PC-3 (cell line): ENCODE measurements around the gene C1orf94.

ENCODE experiments used
- EZH2 ChIP-seq: fragments of 300-600 bp; sonication (generic); IDR thresholded peaks from one replicate; pipeline ENCODE4 v1.6.1; 2017; ENCODE audit warnings: antibody characterized with exemption, mild to moderate bottlenecking, low read length; ENCODE audit not compliant: unreplicated experiment
- EZH2phosphoT487 ChIP-seq: fragments of 300-600 bp; sonication (generic); IDR thresholded peaks from 2 replicates; pipeline ENCODE4 v1.6.1; 2018; ENCODE audit warnings: mild to moderate bottlenecking, antibody characterized with exemption, low read length, borderline replicate concordance
- TF ChIP-seq, protein P1 (sequence below): fragments of 300-600 bp; sonication (generic); conservative IDR thresholded peaks from 2 replicates; pipeline ENCODE4 v1.5.1; 2017; ENCODE audit warnings: antibody characterized with exemption, low read depth, mild to moderate bottlenecking, low read length

- TF ChIP-seq, protein P1, sequence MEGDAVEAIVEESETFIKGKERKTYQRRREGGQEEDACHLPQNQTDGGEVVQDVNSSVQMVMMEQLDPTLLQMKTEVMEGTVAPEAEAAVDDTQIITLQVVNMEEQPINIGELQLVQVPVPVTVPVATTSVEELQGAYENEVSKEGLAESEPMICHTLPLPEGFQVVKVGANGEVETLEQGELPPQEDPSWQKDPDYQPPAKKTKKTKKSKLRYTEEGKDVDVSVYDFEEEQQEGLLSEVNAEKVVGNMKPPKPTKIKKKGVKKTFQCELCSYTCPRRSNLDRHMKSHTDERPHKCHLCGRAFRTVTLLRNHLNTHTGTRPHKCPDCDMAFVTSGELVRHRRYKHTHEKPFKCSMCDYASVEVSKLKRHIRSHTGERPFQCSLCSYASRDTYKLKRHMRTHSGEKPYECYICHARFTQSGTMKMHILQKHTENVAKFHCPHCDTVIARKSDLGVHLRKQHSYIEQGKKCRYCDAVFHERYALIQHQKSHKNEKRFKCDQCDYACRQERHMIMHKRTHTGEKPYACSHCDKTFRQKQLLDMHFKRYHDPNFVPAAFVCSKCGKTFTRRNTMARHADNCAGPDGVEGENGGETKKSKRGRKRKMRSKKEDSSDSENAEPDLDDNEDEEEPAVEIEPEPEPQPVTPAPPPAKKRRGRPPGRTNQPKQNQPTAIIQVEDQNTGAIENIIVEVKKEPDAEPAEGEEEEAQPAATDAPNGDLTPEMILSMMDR = no peak
- TF ChIP-seq EZH2 = no peak
- no peak for TF ChIP-seq EZH2phosphoT487
Measured at GRCh38 chr1:34131396-34132160, 45.1 kb upstream of the C1orf94 start.
